Memory B cell (primary cell): Measurements from ENCODE around the gene CRYBG3.

ENCODE experiments used
- ATAC-seq: fragments of 150-1000 bp; cut with Tn5 transposase; 2 replicates; pipeline ENCODE4 v1.10.0; 2021; ENCODE audit warnings: low read depth, mild to moderate bottlenecking, moderate library complexity
- DNase-seq, 2 donors: peaks; one replicate each; pipeline ENCODE4 v3.0.0; 2022; ENCODE audit warnings: low spot score in 2 of 2
- H3K27ac Mint-ChIP-seq: one replicate; pipeline ENCODE4 v1.8.0; 2022; ENCODE audit warnings: mild to moderate bottlenecking, moderate library complexity, mixed read lengths
- H3K27me3 Mint-ChIP-seq: one replicate; pipeline ENCODE4 v1.8.0; 2022; ENCODE audit warnings: mixed read lengths
- H3K36me3 Mint-ChIP-seq: one replicate; pipeline ENCODE4 v1.8.0; 2022; ENCODE audit warnings: mild to moderate bottlenecking, mixed read lengths
- H3K4me1 Mint-ChIP-seq: one replicate; pipeline ENCODE4 v1.8.0; 2022; ENCODE audit warnings: mixed read lengths
- H3K4me3 Mint-ChIP-seq: one replicate; pipeline ENCODE4 v1.8.0; 2022; ENCODE audit warnings: mild to moderate bottlenecking, moderate library complexity, mixed read lengths
- H3K9me3 Mint-ChIP-seq: one replicate; pipeline ENCODE4 v1.8.0; 2022; ENCODE audit warnings: mixed read lengths

Gene CRYBG3

GRCh38 chr3:97952280-97952679 is 130.5 kb downstream of the CRYBG3 start:
- Mint-ChIP-seq H3K9me3 (no peaks in the 10 kb centered on the region), H3K27ac (no peak overlapping the region), H3K36me3 (peaks cover 41% of the 10 kb centered on the region), H3K27me3 (no peaks in the 10 kb centered on the region), H3K4me3 (no peak overlapping the region), H3K4me1 (no peaks in the 10 kb centered on the region)
- ATAC-seq: no peak
- DNase-seq: no peak

DNA sequence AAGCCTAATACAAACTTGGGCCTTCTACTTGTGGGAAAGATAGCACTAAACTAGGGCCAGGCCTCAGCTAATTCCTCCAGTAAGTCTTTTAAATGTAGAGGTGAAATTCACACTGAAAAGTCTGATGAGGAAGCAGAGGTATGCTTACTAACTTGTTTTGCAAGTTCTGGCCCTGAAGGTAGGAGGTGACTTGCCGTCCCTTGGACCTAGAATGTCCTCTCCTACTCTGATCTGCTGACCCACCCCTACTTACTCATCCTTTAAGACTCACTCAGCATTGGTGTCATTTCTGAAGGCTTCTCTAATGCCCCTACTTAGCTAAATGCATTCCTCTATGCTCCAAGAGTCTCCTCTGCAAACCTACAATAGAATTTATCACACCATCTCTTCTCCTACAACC is 131.1 kb downstream of the CRYBG3 start:
- Mint-ChIP-seq H3K36me3 (peaks cover 41% of the 10 kb centered on the region), H3K27ac (no peak overlapping the region), H3K4me3 (no peak overlapping the region), H3K4me1 (no peaks in the 10 kb centered on the region), H3K27me3 (no peaks in the 10 kb centered on the region), H3K9me3 (no peaks in the 10 kb centered on the region)
- ATAC-seq: no peak
- DNase-seq: no peak

- Mint-ChIP-seq H3K4me3 (no peak overlapping the region), H3K27ac (no peak overlapping the region), H3K4me1 (no peaks in the 10 kb centered on the region), H3K27me3 (no peaks in the 10 kb centered on the region), H3K9me3 (no peaks in the 10 kb centered on the region), H3K36me3 (peaks cover 36% of the 10 kb centered on the region)
- ATAC-seq (peak; percentile 60), DNase-seq (no peak)
Measured at GRCh38 chr3:97954228-97954827, 132.5 kb downstream of the CRYBG3 start.

GRCh38 chr3:97956051-97956450 is 134.2 kb downstream of the CRYBG3 start:
- Mint-ChIP-seq H3K4me3 (no peak overlapping the region), H3K27ac (no peak overlapping the region), H3K27me3 (no peaks in the 10 kb centered on the region), H3K36me3 (peaks cover 26% of the 10 kb centered on the region), H3K9me3 (no peaks in the 10 kb centered on the region), H3K4me1 (no peaks in the 10 kb centered on the region)
- no peak for DNase-seq
- no peak for ATAC-seq

DNA sequence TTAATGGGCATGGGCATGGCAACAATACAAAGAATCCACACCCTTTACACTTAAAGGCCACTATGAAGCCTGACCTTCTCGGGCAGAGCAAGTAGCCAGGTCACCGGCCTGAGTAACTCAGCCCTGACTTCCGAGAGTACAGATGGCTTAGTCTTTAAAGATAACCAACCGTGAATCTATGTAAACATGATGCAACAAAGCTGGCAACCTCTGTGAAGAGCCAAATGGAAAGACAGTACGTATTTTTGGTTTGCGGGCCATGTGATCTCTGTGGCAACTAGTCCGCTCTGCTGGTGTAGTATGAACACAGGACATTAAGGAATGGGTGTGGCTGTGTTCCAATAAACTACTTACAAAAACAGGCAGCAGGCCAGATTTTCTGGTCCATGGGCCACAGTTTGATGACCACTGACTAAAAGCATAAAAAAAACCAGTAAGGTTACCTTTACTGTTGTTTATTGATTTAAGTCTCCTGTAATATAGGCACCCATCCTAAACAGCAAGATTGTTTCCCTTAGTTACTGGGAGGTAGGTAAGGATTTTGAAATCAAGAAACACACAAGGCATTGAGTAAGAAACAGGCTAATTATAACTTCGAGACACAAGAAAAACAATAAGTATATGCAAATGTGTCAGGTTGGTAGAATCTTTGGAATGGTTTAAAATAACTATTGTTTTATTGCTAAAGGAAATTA is 136.0 kb downstream of the CRYBG3 start:
- ATAC-seq (no peak), DNase-seq (no peak)
- H3K4me3 Mint-ChIP-seq: no peak overlapping the region
- H3K4me1 Mint-ChIP-seq: peaks cover 5% of the 10 kb centered on the region
- peaks cover 30% of the 10 kb centered on the region for H3K36me3 Mint-ChIP-seq
- H3K9me3 Mint-ChIP-seq: no peaks in the 10 kb centered on the region
- H3K27ac Mint-ChIP-seq: no peak overlapping the region
- no peaks in the 10 kb centered on the region for H3K27me3 Mint-ChIP-seq

- Mint-ChIP-seq H3K27ac (no peak overlapping the region), H3K36me3 (peaks cover 27% of the 10 kb centered on the region), H3K4me1 (peaks cover 5% of the 10 kb centered on the region), H3K27me3 (no peaks in the 10 kb centered on the region), H3K9me3 (no peaks in the 10 kb centered on the region), H3K4me3 (no peak overlapping the region)
- no peak for ATAC-seq
- no peak for DNase-seq
Measured at GRCh38 chr3:97958396-97958795, 136.6 kb downstream of the CRYBG3 start.

GRCh38 chr3:97958796-97959195 is 137.0 kb downstream of the CRYBG3 start:
- H3K27ac Mint-ChIP-seq: no peak overlapping the region
- H3K36me3 Mint-ChIP-seq: peaks cover 29% of the 10 kb centered on the region
- ATAC-seq (no peak), DNase-seq (no peak)
- no peaks in the 10 kb centered on the region for H3K27me3 Mint-ChIP-seq
- no peaks in the 10 kb centered on the region for H3K9me3 Mint-ChIP-seq
- H3K4me1 Mint-ChIP-seq: peaks cover 7% of the 10 kb centered on the region
- no peak overlapping the region for H3K4me3 Mint-ChIP-seq

DNA sequence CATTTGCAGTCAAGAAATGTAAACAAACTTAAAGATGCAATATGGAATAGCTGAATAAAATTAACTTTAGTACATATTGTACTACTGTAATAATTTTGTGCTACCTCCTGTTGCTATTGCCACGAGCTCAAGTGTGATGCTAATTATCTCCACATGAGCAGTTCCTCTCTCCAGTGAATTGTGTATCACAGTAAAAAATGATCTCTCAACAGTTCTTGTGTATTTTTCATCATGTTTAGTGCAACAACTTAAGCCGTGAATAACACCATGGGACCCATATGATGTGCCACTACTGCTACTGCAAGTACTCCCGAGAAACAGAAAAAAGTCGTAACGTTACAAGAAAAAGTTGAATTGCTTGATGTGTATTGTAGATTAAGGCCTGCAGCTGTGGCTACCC is 138.1 kb downstream of the CRYBG3 start:
- Mint-ChIP-seq H3K27ac (no peak overlapping the region), H3K9me3 (no peaks in the 10 kb centered on the region), H3K4me1 (peaks cover 9% of the 10 kb centered on the region), H3K4me3 (no peak overlapping the region), H3K36me3 (peaks cover 26% of the 10 kb centered on the region), H3K27me3 (no peaks in the 10 kb centered on the region)
- DNase-seq: no peak
- no peak for ATAC-seq

GRCh38 chr3:97960551-97960950 is 138.7 kb downstream of the CRYBG3 start:
- no peaks in the 10 kb centered on the region for H3K27me3 Mint-ChIP-seq
- ATAC-seq (no peak), DNase-seq (no peak)
- H3K9me3 Mint-ChIP-seq: no peaks in the 10 kb centered on the region
- H3K4me3 Mint-ChIP-seq: no peak overlapping the region
- peaks cover 26% of the 10 kb centered on the region for H3K36me3 Mint-ChIP-seq
- H3K4me1 Mint-ChIP-seq: peaks cover 10% of the 10 kb centered on the region
- H3K27ac Mint-ChIP-seq: no peak overlapping the region

- DNase-seq (no peak), ATAC-seq (no peak)
- H3K4me3 Mint-ChIP-seq: no peak overlapping the region
- no peak overlapping the region for H3K27ac Mint-ChIP-seq
- peaks cover 29% of the 10 kb centered on the region for H3K36me3 Mint-ChIP-seq
- peaks cover 10% of the 10 kb centered on the region for H3K4me1 Mint-ChIP-seq
- no peaks in the 10 kb centered on the region for H3K9me3 Mint-ChIP-seq
- no peaks in the 10 kb centered on the region for H3K27me3 Mint-ChIP-seq
Measured at GRCh38 chr3:97960993-97961766, 139.4 kb downstream of the CRYBG3 start.

DNA sequence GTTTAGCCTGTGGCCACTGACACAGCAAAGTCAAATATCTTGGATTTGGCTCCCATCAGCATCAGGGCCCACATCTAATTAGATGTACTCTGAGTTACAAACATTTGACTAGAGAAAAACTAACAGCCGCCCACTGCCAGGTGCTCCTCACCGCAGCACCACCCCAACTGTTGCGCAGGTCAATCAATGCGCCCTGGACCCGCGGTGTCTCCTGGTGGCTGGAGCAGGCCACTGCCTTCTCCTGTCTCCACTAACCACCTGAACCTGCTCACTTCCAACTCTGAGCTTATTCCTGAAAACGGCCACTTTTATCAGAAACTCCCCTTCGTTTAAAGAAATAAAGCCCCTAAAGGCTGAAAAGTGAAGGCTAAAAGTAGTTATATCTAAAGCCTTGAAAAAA is 146.2 kb downstream of the CRYBG3 start:
- ATAC-seq (no peak), DNase-seq (no peak)
- no peak overlapping the region for H3K4me3 Mint-ChIP-seq
- H3K27ac Mint-ChIP-seq: no peak overlapping the region
- H3K36me3 Mint-ChIP-seq: peaks cover 11% of the 10 kb centered on the region
- no peaks in the 10 kb centered on the region for H3K9me3 Mint-ChIP-seq
- H3K4me1 Mint-ChIP-seq: peaks cover 40% of the 10 kb centered on the region
- H3K27me3 Mint-ChIP-seq: no peaks in the 10 kb centered on the region

GRCh38 chr3:97968376-97968775 is 146.6 kb downstream of the CRYBG3 start:
- no peak for DNase-seq
- peaks cover 11% of the 10 kb centered on the region for H3K36me3 Mint-ChIP-seq
- peaks cover 42% of the 10 kb centered on the region for H3K4me1 Mint-ChIP-seq
- H3K4me3 Mint-ChIP-seq: no peak overlapping the region
- H3K27me3 Mint-ChIP-seq: no peaks in the 10 kb centered on the region
- no peaks in the 10 kb centered on the region for H3K9me3 Mint-ChIP-seq
- no peak for ATAC-seq
- H3K27ac Mint-ChIP-seq: peak overlapping the region; percentile 58

DNA sequence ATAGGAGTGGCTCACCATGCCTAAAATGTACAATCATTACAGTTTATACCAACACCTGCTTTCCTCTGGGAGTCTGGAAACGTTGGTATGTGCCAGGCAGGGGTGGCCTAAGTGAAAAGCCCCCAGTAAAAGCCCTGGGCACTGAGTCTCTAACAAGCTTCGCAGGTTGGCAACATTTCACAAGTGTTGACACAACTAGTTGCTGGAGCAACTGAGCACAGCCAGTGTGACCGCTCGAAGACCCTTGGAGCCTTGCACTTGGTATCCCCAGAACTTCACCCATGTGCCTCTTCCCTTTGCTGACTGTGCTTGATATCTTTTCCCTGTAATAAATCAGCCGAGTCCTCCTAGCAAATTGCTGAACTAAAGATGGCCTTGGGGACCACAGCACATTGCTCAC is 147.7 kb downstream of the CRYBG3 start:
- H3K4me1 Mint-ChIP-seq: peaks cover 40% of the 10 kb centered on the region
- H3K36me3 Mint-ChIP-seq: peaks cover 6% of the 10 kb centered on the region
- H3K9me3 Mint-ChIP-seq: no peaks in the 10 kb centered on the region
- H3K27me3 Mint-ChIP-seq: no peaks in the 10 kb centered on the region
- H3K27ac Mint-ChIP-seq: no peak overlapping the region
- ATAC-seq (no peak), DNase-seq (no peak)
- no peak overlapping the region for H3K4me3 Mint-ChIP-seq

GRCh38 chr3:97970156-97970555 is 148.3 kb downstream of the CRYBG3 start:
- no peaks in the 10 kb centered on the region for H3K27me3 Mint-ChIP-seq
- no peak overlapping the region for H3K27ac Mint-ChIP-seq
- DNase-seq: no peak
- peaks cover 37% of the 10 kb centered on the region for H3K4me1 Mint-ChIP-seq
- ATAC-seq: no peak
- no peaks in the 10 kb centered on the region for H3K9me3 Mint-ChIP-seq
- H3K36me3 Mint-ChIP-seq: peaks cover 6% of the 10 kb centered on the region
- peak overlapping the region; percentile 11 for H3K4me3 Mint-ChIP-seq
